K562 (cell line): ENCODE measurements around the gene NUSAP1. TPM values are rescaled to one million over a fixed set of nuclear protein-coding genes. Genes with fewer than 3 reads are reported as not detected.

Experiments
- ATF1 ChIP-seq, 2 experiments: fragments of 450-650 bp in 1 of 2; IDR thresholded peaks; 2 replicates each; pipeline ENCODE4 v1.6.1; 2016; ENCODE audit warnings: missing compliant biosample characterization in 1 of 2, missing genetic modification characterization in 1 of 2
- CBFA2T2 ChIP-seq: fragments of 450-650 bp; conservative IDR thresholded peaks from 2 replicates; pipeline ENCODE4 v1.6.1; 2017; ENCODE audit warnings: mild to moderate bottlenecking
- EP300 ChIP-seq: IDR thresholded peaks from 2 replicates; pipeline ENCODE4 v1.6.1; 2012; ENCODE audit warnings: low read length, improper control_type of control experiment
- MCM5 ChIP-seq: fragments of 450-650 bp; IDR thresholded peaks from 2 replicates; pipeline ENCODE4 v1.6.1; 2016; ENCODE audit warnings: low read depth
- MIER1 ChIP-seq: fragments of 450-650 bp; IDR thresholded peaks from 2 replicates; pipeline ENCODE4 v1.6.1; 2016; ENCODE audit warnings: antibody characterized with exemption, mild to moderate bottlenecking, low read depth
- MTA2 ChIP-seq: fragments of 450-650 bp; IDR thresholded peaks from 2 replicates; pipeline ENCODE4 v1.6.1; 2016; ENCODE audit warnings: low read depth
- NBN ChIP-seq: fragments of 450-650 bp; IDR thresholded peaks from 2 replicates; pipeline ENCODE4 v1.6.1; 2016; ENCODE audit warnings: low read depth, mild to moderate bottlenecking
- NR2C2 ChIP-seq, 2 experiments: fragments of 200-800 bp in 1 of 2; sonication (Bioruptor generic) in 1 of 2; sonication (generic) in 1 of 2; formaldehyde crosslinking in 1 of 2; IDR thresholded peaks; 2 replicates each; pipeline versions ENCODE4 v1.6.1 to v1.8.0; 2016 to 2022; ENCODE audit warnings: mild to moderate bottlenecking in 1 of 2, missing compliant biosample characterization in 1 of 2, missing genetic modification characterization in 1 of 2, missing genetic modification reagents in 1 of 2
- OTX1 ChIP-seq: fragments of 450-650 bp; formaldehyde crosslinking; IDR thresholded peaks from 2 replicates; pipeline ENCODE4 v1.4.0; 2022; ENCODE audit warnings: mild to moderate bottlenecking
- PATZ1 ChIP-seq: fragments of 250-450 bp; sonication (Bioruptor Pico); IDR thresholded peaks from 2 replicates; pipeline ENCODE4 v1.5.0; 2020; ENCODE audit warnings: mild to moderate bottlenecking, borderline replicate concordance
- PML ChIP-seq: IDR thresholded peaks from 2 replicates; pipeline ENCODE4 v1.6.1; 2012; ENCODE audit warnings: low read length, inconsistent platforms
- SIN3A ChIP-seq, 2 experiments: fragments of 150-350 bp in 1 of 2; IDR thresholded peaks; 2 replicates each; pipeline ENCODE4 v1.6.1; 2011 to 2016; ENCODE audit warnings: borderline replicate concordance in 2 of 2, low read depth in 2 of 2, low read length in 2 of 2, mild to moderate bottlenecking in 2 of 2, moderate library complexity in 2 of 2; ENCODE audit not compliant: control insufficient read depth in 1 of 2
- SMAD4 ChIP-seq: fragments of 250-450 bp; sonication (Bioruptor Pico); conservative IDR thresholded peaks from 2 replicates; pipeline ENCODE4 v1.8.0; 2021; ENCODE audit warnings: inconsistent platforms, mild to moderate bottlenecking, moderate library complexity
- SMARCE1 ChIP-seq: fragments of 450-650 bp; IDR thresholded peaks from 2 replicates; pipeline ENCODE4 v1.7.1; 2016; ENCODE audit warnings: mild to moderate bottlenecking
- STAT5A ChIP-seq: IDR thresholded peaks from 2 replicates; pipeline ENCODE4 v1.6.1; 2012; ENCODE audit warnings: low read length, inconsistent platforms, borderline replicate concordance
- polyA plus RNA-seq, 8 experiments: library from polyadenylated mRNA; depleted of rRNA in 4 of 8; stranded (reverse) in 5 of 8; unstranded in 3 of 8; fragments of >200 nt; fragmentation: Nextera tagmentation in 2 of 8; fragmentation: Illumina TruSeq in 1 of 8; extraction: Ambion mirVana in 2 of 8; extraction: Trizol in 1 of 8; gene quantifications; 2 replicates each; pipeline versions ENCODE4 v1.2.1 to v1.2.3, GENCODE V29; 2011 to 2014; ENCODE audit warnings: inconsistent platforms in 1 of 8, missing spikeins in 1 of 8
- total RNA-seq, 7 experiments: library from RNA; depleted of rRNA in 6 of 7; stranded (reverse); fragments of >200 nt in 6 of 7; fragmentation: Illumina TruSeq in 2 of 7; extraction: Trizol in 2 of 7; gene quantifications; 2 replicates each; pipeline versions ENCODE4 v1.2.1 to v1.2.3, GENCODE V29; 2011 to 2021; ENCODE audit warnings: low replicate concordance in 1 of 7
- TF ChIP-seq, protein P1 (sequence below): fragments of 450-650 bp; formaldehyde crosslinking; IDR thresholded peaks from 2 replicates; pipeline ENCODE4 v1.4.0; 2020; ENCODE audit warnings: mild to moderate bottlenecking, moderate library complexity
- TF ChIP-seq, protein P2 (sequence below): fragments of 450-650 bp; IDR thresholded peaks from 2 replicates; pipeline ENCODE4 v1.6.1; 2016; ENCODE audit warnings: antibody characterized with exemption
- TF ChIP-seq, protein P3 (sequence below): sonication (generic); formaldehyde crosslinking; IDR thresholded peaks from 2 replicates; pipeline ENCODE4 v1.5.0; 2020; ENCODE audit warnings: missing genetic modification reagents
- TF ChIP-seq, protein P4 (sequence below): sonication (generic); formaldehyde crosslinking; IDR thresholded peaks from 2 replicates; pipeline ENCODE4 v1.8.0; 2022; ENCODE audit warnings: mild to moderate bottlenecking, missing genetic modification reagents, borderline replicate concordance

The NUSAP1 gene
- total and polyA plus RNA-seq, 9 of the 15 experiments (the other 6 are each of a cell fraction or from before 2014, with no cell fraction given) = 119 to 266 (median 227) TPM

- TF ChIP-seq MTA2 = peak; percentile 41; the same call in 1 of the 2 replicates
- TF ChIP-seq STAT5A = peak; percentile 31; the same call in 1 of the 2 replicates
- peak; percentile 45; the same call in 1 of the 2 replicates for TF ChIP-seq EP300
- TF ChIP-seq SMAD4 (CRISPR knock-in tag) = 0 out of 2 replicates have a peak, but pooled peaks have one; percentile 6
- TF ChIP-seq, protein P1, sequence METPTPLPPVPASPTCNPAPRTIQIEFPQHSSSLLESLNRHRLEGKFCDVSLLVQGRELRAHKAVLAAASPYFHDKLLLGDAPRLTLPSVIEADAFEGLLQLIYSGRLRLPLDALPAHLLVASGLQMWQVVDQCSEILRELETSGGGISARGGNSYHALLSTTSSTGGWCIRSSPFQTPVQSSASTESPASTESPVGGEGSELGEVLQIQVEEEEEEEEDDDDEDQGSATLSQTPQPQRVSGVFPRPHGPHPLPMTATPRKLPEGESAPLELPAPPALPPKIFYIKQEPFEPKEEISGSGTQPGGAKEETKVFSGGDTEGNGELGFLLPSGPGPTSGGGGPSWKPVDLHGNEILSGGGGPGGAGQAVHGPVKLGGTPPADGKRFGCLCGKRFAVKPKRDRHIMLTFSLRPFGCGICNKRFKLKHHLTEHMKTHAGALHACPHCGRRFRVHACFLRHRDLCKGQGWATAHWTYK = no peak
- TF ChIP-seq MCM5 = no peak
- TF ChIP-seq, protein P2, sequence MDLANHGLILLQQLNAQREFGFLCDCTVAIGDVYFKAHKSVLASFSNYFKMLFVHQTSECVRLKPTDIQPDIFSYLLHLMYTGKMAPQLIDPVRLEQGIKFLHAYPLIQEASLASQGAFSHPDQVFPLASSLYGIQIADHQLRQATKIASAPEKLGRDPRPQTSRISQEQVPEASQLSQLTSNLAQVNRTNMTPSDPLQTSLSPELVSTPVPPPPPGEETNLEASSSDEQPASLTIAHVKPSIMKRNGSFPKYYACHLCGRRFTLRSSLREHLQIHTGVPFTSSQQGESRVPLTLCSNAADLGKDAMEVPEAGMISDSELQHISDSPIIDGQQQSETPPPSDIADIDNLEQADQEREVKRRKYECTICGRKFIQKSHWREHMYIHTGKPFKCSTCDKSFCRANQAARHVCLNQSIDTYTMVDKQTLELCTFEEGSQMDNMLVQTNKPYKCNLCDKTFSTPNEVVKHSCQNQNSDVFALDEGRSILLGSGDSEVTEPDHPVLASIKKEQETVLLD = peak; percentile 66; the same call in 1 of the 2 replicates
- no peak for TF ChIP-seq NR2C2 (CRISPR knock-in tag; IDR thresholded peaks at IDR 0.05)
- TF ChIP-seq NR2C2 (tag; IDR thresholded peaks at IDR 0.05) = no peak
- TF ChIP-seq MIER1 = peak; percentile 56; the same call in 1 of the 2 replicates
- peak; percentile 92 for TF ChIP-seq CBFA2T2
- no peak for TF ChIP-seq SIN3A (IDR thresholded peaks at IDR 0.05; ENCODE audit: borderline replicate concordance in 2 of 2, control insufficient read depth in 1 of 2, low read depth in 2 of 2, low read length in 2 of 2)
- TF ChIP-seq, protein P3, sequence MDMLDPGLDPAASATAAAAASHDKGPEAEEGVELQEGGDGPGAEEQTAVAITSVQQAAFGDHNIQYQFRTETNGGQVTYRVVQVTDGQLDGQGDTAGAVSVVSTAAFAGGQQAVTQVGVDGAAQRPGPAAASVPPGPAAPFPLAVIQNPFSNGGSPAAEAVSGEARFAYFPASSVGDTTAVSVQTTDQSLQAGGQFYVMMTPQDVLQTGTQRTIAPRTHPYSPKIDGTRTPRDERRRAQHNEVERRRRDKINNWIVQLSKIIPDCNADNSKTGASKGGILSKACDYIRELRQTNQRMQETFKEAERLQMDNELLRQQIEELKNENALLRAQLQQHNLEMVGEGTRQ (CRISPR knock-in tag) = no peak
- peak; percentile 49; the same call in 1 of the 2 replicates for TF ChIP-seq PML
- peak; percentile 42; the same call in 1 of the 2 replicates for TF ChIP-seq SMARCE1
- TF ChIP-seq, protein P4, sequence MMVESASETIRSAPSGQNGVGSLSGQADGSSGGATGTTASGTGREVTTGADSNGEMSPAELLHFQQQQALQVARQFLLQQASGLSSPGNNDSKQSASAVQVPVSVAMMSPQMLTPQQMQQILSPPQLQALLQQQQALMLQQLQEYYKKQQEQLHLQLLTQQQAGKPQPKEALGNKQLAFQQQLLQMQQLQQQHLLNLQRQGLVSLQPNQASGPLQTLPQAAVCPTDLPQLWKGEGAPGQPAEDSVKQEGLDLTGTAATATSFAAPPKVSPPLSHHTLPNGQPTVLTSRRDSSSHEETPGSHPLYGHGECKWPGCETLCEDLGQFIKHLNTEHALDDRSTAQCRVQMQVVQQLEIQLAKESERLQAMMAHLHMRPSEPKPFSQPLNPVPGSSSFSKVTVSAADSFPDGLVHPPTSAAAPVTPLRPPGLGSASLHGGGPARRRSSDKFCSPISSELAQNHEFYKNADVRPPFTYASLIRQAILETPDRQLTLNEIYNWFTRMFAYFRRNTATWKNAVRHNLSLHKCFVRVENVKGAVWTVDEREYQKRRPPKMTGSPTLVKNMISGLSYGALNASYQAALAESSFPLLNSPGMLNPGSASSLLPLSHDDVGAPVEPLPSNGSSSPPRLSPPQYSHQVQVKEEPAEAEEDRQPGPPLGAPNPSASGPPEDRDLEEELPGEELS (CRISPR knock-in tag) = no peak
- no peak for TF ChIP-seq PATZ1 (CRISPR knock-in tag)
- no peak for TF ChIP-seq ATF1 (CRISPR knock-in tag; IDR thresholded peaks at IDR 0.05)
- 0 out of 2 replicates have a peak, but pooled peaks have one; percentile 21 for TF ChIP-seq ATF1 (tag; IDR thresholded peaks at IDR 0.05)
- peak; percentile 21; the same call in 1 of the 2 replicates for TF ChIP-seq NBN
- TF ChIP-seq OTX1 (CRISPR knock-in tag) = 0 out of 2 replicates have a peak, but pooled peaks have one; percentile 9
These were observed 1.8 kb downstream of the NUSAP1 start (continued) for GRCh38 chr15:41334293-41335120.
